Transverse colon (tissue), 4 donors: ENCODE results near the gene EPHA1. TPM values are rescaled to one million over a fixed set of nuclear protein-coding genes. Genes with fewer than 3 reads are reported as not detected.
A peak's percentile ranks its signal among the peaks of the same experiment; 100 is the strongest.
"Not testable (repeated sequence)": the region's sequence is repeated elsewhere in the genome, so short reads cannot be mapped to it uniquely, and the experiment has no call there.

Experiments
- DNase-seq: peaks from one replicate; pipeline ENCODE4 v3.0.0-alpha.2; 2019
- H3K27ac ChIP-seq, 4 donors: fragments of 200-600 bp; sonication (generic); 2 replicates each; pipeline ENCODE4 v1.5.1; 2016 to 2018; ENCODE audit warnings: inconsistent platforms in 4 of 4
- H3K27me3 ChIP-seq: fragments of 200-600 bp; sonication (generic); 2 replicates; pipeline ENCODE4 v1.5.1; 2017; ENCODE audit warnings: inconsistent platforms
- H3K36me3 ChIP-seq, 4 donors: fragments of 200-600 bp; sonication (generic); 2 replicates each; pipeline ENCODE4 v1.5.1; 2017 to 2019; ENCODE audit warnings: inconsistent platforms in 4 of 4
- H3K4me1 ChIP-seq, 4 donors: fragments of 200-600 bp; sonication (generic); 2 replicates each; pipeline ENCODE4 v1.5.1; 2017 to 2020; ENCODE audit warnings: inconsistent platforms in 4 of 4
- H3K4me3 ChIP-seq, 4 donors: fragments of 200-600 bp; sonication (generic); 1 replicate in 1 of 4; 2 replicates in 3 of 4; pipeline versions ENCODE4 v1.5.1 to v1.6.1; 2017 to 2019; ENCODE audit warnings: inconsistent platforms in 4 of 4
- H3K9me3 ChIP-seq, 2 donors: fragments of 200-600 bp; sonication (generic); 2 replicates each; pipeline ENCODE4 v1.5.1; 2017 to 2019; ENCODE audit warnings: inconsistent platforms in 2 of 2
- CTCF ChIP-seq, 5 experiments: fragments of 200-600 bp in 3 of 5; fragments of 450-650 bp in 2 of 5; sonication (generic) in 3 of 5; IDR thresholded peaks; 1 replicate in 2 of 5; 2 replicates in 3 of 5; pipeline ENCODE4 v1.5.1; 2016 to 2017; ENCODE audit warnings: antibody characterized with exemption in 5 of 5, inconsistent platforms in 3 of 5, mild to moderate bottlenecking in 2 of 5, moderate library complexity in 1 of 5
- EP300 ChIP-seq: sonication (generic); formaldehyde crosslinking; IDR thresholded peaks from one replicate; pipeline ENCODE4 v1.6.1; 2017; ENCODE audit warnings: antibody characterized with exemption, low read depth
- POLR2A ChIP-seq: fragments of 450-650 bp; IDR thresholded peaks from one replicate; pipeline ENCODE4 v1.6.1; 2016; ENCODE audit warnings: antibody characterized with exemption, mild to moderate bottlenecking, moderate library complexity
- POLR2AphosphoS5 ChIP-seq, 3 donors: sonication (generic); formaldehyde crosslinking; IDR thresholded peaks; one replicate each; pipeline ENCODE4 v1.6.1; 2016; ENCODE audit warnings: antibody characterized with exemption in 3 of 3
- WGBS, 2 donors: methylation state at CpG; one replicate each; pipeline ENCODE4 v1.1.5; 2018; ENCODE audit warnings: low coverage in 1 of 2; 5-methylcytosine and 5-hydroxymethylcytosine counted together
- in situ Hi-C, 4 donors: fragments of 200-750 bp; cut with MboI; loops; one replicate each; pipeline versions ENCODE4 v1.15.0 to v1.15.1; 2017; ENCODE audit warnings: low sequenced_read_pairs in 3 of 4, low pct_ligation_motif_present in 1 of 4, low pct_unique_long_range_greater_than_20kb in 1 of 4
- intact Hi-C: fragments of 100-400 bp; cut with DNase I; formaldehyde crosslinking; loops from one replicate; pipeline ENCODE4 v1.15.1; 2023; ENCODE audit warnings: low total_unique reads
- total RNA-seq, 4 donors: library from RNA; depleted of rRNA; stranded (reverse); fragments of >200 nt; gene quantifications; one replicate each; pipeline ENCODE4 v1.1.0, GENCODE V29; 2016

Gene EPHA1
- total RNA-seq, 4 donors from 2014 or later = 21.1 to 29.9 (median 24.8) TPM

GRCh38 chr7:143422033-143422432, 13.4 kb upstream of the EPHA1 start:
- H3K9me3 ChIP-seq = no peaks in the 10 kb centered on the region
- no peaks in the 10 kb centered on the region for H3K36me3 ChIP-seq
- in situ Hi-C loops (no loop called here), intact Hi-C loops (no loop called here)
- DNase-seq = no peak
- H3K27ac ChIP-seq = no peak overlapping the region
- no peaks in the 10 kb centered on the region for H3K4me1 ChIP-seq
- no peaks in the 10 kb centered on the region for H3K27me3 ChIP-seq
- H3K4me3 ChIP-seq = no peak overlapping the region
- WGBS, 2 donors = 94% methylated on average over 3 of the region's 3 CpGs; no CpG with 5 or more reads in 1 of the 2 donors
- TF ChIP-seq POLR2AphosphoS5 (IDR thresholded peaks at IDR 0.05) (no peak), CTCF (IDR thresholded peaks at IDR 0.05) (no peak), POLR2A (no peak), EP300 (no peak)

GRCh38 chr7:143420624-143421023, 12.0 kb upstream of the EPHA1 start:
- H3K36me3 ChIP-seq, H3K9me3 ChIP-seq, DNase-seq, H3K27me3 ChIP-seq, H3K27ac ChIP-seq, H3K4me3 ChIP-seq, intact Hi-C loops, in situ Hi-C loops, H3K4me1 ChIP-seq: not testable (repeated sequence)
- 35 to 63% methylated on average over 3 of the region's 3 CpGs for WGBS, 2 donors

- peaks cover 0 to 7% (median 0%) of the 10 kb centered on the region in 4 donors for H3K4me1 ChIP-seq
- intact Hi-C loops (no loop called here), in situ Hi-C loops (loop anchor here in 2 of 4 donors (10.0 kb wide), 3 partner anchors 55 to 175 kb away; partner anchors contain the start of genes CLCN1 (in 1 of the 2) and TAS2R41 (in 1 of the 2))
- H3K4me3 ChIP-seq = no peak overlapping the region
- no peaks in the 10 kb centered on the region for H3K9me3 ChIP-seq
- DNase-seq = peak; percentile 56
- TF ChIP-seq CTCF (IDR thresholded peaks at IDR 0.05) (no peak), EP300 (no peak), POLR2A (no peak), POLR2AphosphoS5 (IDR thresholded peaks at IDR 0.05) (no peak)
- WGBS, 2 donors = 46 to 49% methylated on average over 4 of the region's 4 CpGs
- H3K27ac ChIP-seq = no peak overlapping the region
- H3K27me3 ChIP-seq = no peaks in the 10 kb centered on the region
- H3K36me3 ChIP-seq = no peaks in the 10 kb centered on the region
These were observed 11.2 kb upstream of the EPHA1 start for GRCh38 chr7:143419880-143420279.

GRCh38 chr7:143418681-143419458, 10.2 kb upstream of the EPHA1 start:
- H3K4me3 ChIP-seq = no peak overlapping the region
- no peak overlapping the region for H3K27ac ChIP-seq
- 68 to 85% methylated on average over 9 to 11 of the region's 11 CpGs for WGBS, 2 donors
- in situ Hi-C loops (loop anchor here in 2 of 4 donors (10.0 kb wide), 3 partner anchors 56 to 174 kb away; partner anchors contain the start of genes CLCN1 (in 1 of the 2) and TAS2R41 (in 1 of the 2)), intact Hi-C loops (no loop called here)
- H3K27me3 ChIP-seq = no peaks in the 10 kb centered on the region
- no peak for TF ChIP-seq POLR2AphosphoS5 (IDR thresholded peaks at IDR 0.05)
- no peak for TF ChIP-seq EP300
- no peak for TF ChIP-seq POLR2A
- no peak for TF ChIP-seq CTCF (IDR thresholded peaks at IDR 0.05)
- H3K4me1 ChIP-seq = peaks cover 0 to 7% (median 0%) of the 10 kb centered on the region in 4 donors
- no peaks in the 10 kb centered on the region for H3K36me3 ChIP-seq
- no peak for DNase-seq
- no peaks in the 10 kb centered on the region for H3K9me3 ChIP-seq
